Caco-2 (cell line): ENCODE data around the gene GLMN. TPM values are rescaled to one million over a fixed set of nuclear protein-coding genes. Genes with fewer than 3 reads are reported as not detected.

ENCODE experiments used
- BruUV-seq: library from RNA; stranded (reverse); fragments of 400-500 nt; replicated peaks from 2 replicates; lab custom pipeline; 2021; lab: Mats Ljungman, UMichigan
- CTCF ChIA-PET: fragments of 300-600 bp; sonication (Branson Sonifier 250); formaldehyde crosslinking; loops from one replicate; lab custom pipeline; 2022; ENCODE audit warnings: antibody characterized with exemption; lab: Charles Lee
- POLR2A ChIA-PET: fragments of 300-600 bp; sonication (Branson Sonifier 250); formaldehyde crosslinking; loops from one replicate; lab custom pipeline; 2022; ENCODE audit warnings: antibody characterized with exemption; lab: Charles Lee
- DNase-seq, 2 experiments: peaks; one replicate each; pipeline versions ENCODE4 v3.0.0 to v3.0.0-alpha.2; 2020 to 2022
- H3K27me3 ChIP-seq: replicated peaks from 2 replicates; pipeline ENCODE4 v1.6.0; 2011; ENCODE audit warnings: low read length; ENCODE audit not compliant: control insufficient read depth, insufficient read depth
- H3K36me3 ChIP-seq: 2 replicates; pipeline ENCODE4 v1.5.1; 2011; ENCODE audit warnings: low read length; ENCODE audit not compliant: control insufficient read depth, insufficient read depth
- H3K4me1 ChIP-seq: fragments of 250-450 bp; sonication (Bioruptor Pico); 2 replicates; pipeline ENCODE4 v1.5.1; 2020; ENCODE audit warnings: mild to moderate bottlenecking
- H3K4me3 ChIP-seq: 2 replicates; pipeline ENCODE4 v1.5.1; 2011; ENCODE audit warnings: low read depth, mild to moderate bottlenecking, control low read depth, low read length
- H3K9me3 ChIP-seq: fragments of 250-450 bp; sonication (Bioruptor Pico); 2 replicates; pipeline ENCODE4 v1.5.1; 2020; ENCODE audit warnings: mild to moderate bottlenecking, moderate library complexity
- H3K27ac Mint-ChIP-seq: one replicate; pipeline ENCODE4 v1.8.0; 2022; ENCODE audit warnings: mixed read lengths; ENCODE audit not compliant: unreplicated experiment
- H3K27me3 Mint-ChIP-seq: one replicate; pipeline ENCODE4 v1.8.0; 2022; ENCODE audit warnings: mixed read lengths; ENCODE audit not compliant: insufficient read depth, unreplicated experiment
- H3K36me3 Mint-ChIP-seq: one replicate; pipeline ENCODE4 v1.8.0; 2022; ENCODE audit warnings: mild to moderate bottlenecking, mixed read lengths; ENCODE audit not compliant: insufficient read depth, unreplicated experiment
- H3K4me1 Mint-ChIP-seq: one replicate; pipeline ENCODE4 v1.8.0; 2022; ENCODE audit warnings: low read depth, mixed read lengths; ENCODE audit not compliant: unreplicated experiment
- H3K4me3 Mint-ChIP-seq: one replicate; pipeline ENCODE4 v1.8.0; 2022; ENCODE audit warnings: mild to moderate bottlenecking, moderate library complexity, mixed read lengths; ENCODE audit not compliant: unreplicated experiment
- H3K9me3 Mint-ChIP-seq: one replicate; pipeline ENCODE4 v1.8.0; 2022; ENCODE audit warnings: mixed read lengths; ENCODE audit not compliant: unreplicated experiment
- CTCF ChIP-seq, 2 experiments: fragments of 200-600 bp in 1 of 2; IDR thresholded peaks; 1 replicate in 1 of 2; 2 replicates in 1 of 2; pipeline versions ENCODE4 v1.5.1 to v1.8.0; 2011 to 2022; ENCODE audit warnings: antibody characterized with exemption in 1 of 2, control low read depth in 1 of 2, inconsistent platforms in 1 of 2, low read depth in 1 of 2, low read length in 1 of 2, mild to moderate bottlenecking in 1 of 2, moderate library complexity in 1 of 2; ENCODE audit not compliant: insufficient read depth in 1 of 2, severe bottlenecking in 1 of 2, unreplicated experiment in 1 of 2
- intact Hi-C: fragments of 100-400 bp; cut with micrococcal nuclease; formaldehyde crosslinking; loops from one replicate; pipeline ENCODE4 v1.10.0; 2022; ENCODE audit not compliant: unreplicated experiment
- total RNA-seq: library from RNA; stranded (reverse); gene quantifications from 2 replicates; pipeline ENCODE4 v1.2.3, GENCODE V29; 2022

The GLMN gene
- total RNA-seq, 1 experiment from 2014 or later = 12.9 TPM

GRCh38 chr1:92276082-92276481, 22.7 kb downstream of the GLMN start:
- no peak for TF ChIP-seq CTCF (IDR thresholded peaks at IDR 0.05; ENCODE audit: insufficient read depth in 1 of 2, low read depth in 1 of 2, low read length in 1 of 2, severe bottlenecking in 1 of 2, unreplicated experiment in 1 of 2)
- H3K4me1 Mint-ChIP-seq = no peaks in the 10 kb centered on the region
- H3K27ac Mint-ChIP-seq = no peak overlapping the region
- DNase-seq = no peak
- H3K4me1 ChIP-seq = no peaks in the 10 kb centered on the region
- no peaks in the 10 kb centered on the region for H3K36me3 ChIP-seq
- ChIA-PET POLR2A (no interaction called here), CTCF (no interaction called here)
- H3K4me3 Mint-ChIP-seq = no peak overlapping the region
- no TSS peak for BruUV-seq
- no peaks in the 10 kb centered on the region for H3K9me3 Mint-ChIP-seq
- intact Hi-C loops = no loop called here
- no peaks in the 10 kb centered on the region for H3K27me3 ChIP-seq
- no peaks in the 10 kb centered on the region for H3K9me3 ChIP-seq
- H3K36me3 Mint-ChIP-seq = peaks cover 8% of the 10 kb centered on the region
- H3K27me3 Mint-ChIP-seq = no peaks in the 10 kb centered on the region
- no peak overlapping the region for H3K4me3 ChIP-seq

GRCh38 chr1:92274939-92275338, 23.8 kb downstream of the GLMN start:
- no peak overlapping the region for H3K4me3 ChIP-seq
- H3K9me3 ChIP-seq = no peaks in the 10 kb centered on the region
- Mint-ChIP-seq H3K4me3 (no peak overlapping the region), H3K9me3 (no peaks in the 10 kb centered on the region), H3K4me1 (no peaks in the 10 kb centered on the region), H3K27me3 (no peaks in the 10 kb centered on the region), H3K27ac (no peak overlapping the region), H3K36me3 (peaks cover 8% of the 10 kb centered on the region)
- no peaks in the 10 kb centered on the region for H3K27me3 ChIP-seq
- TF ChIP-seq CTCF (IDR thresholded peaks at IDR 0.05; ENCODE audit: insufficient read depth in 1 of 2, low read depth in 1 of 2, low read length in 1 of 2, severe bottlenecking in 1 of 2, unreplicated experiment in 1 of 2) = no peak
- intact Hi-C loops = no loop called here
- ChIA-PET POLR2A (no interaction called here), CTCF (no interaction called here)
- H3K36me3 ChIP-seq = no peaks in the 10 kb centered on the region
- no TSS peak for BruUV-seq
- DNase-seq = no peak
- no peaks in the 10 kb centered on the region for H3K4me1 ChIP-seq

- H3K36me3 Mint-ChIP-seq = peaks cover 8% of the 10 kb centered on the region
- no peak for DNase-seq
- no TSS peak for BruUV-seq
- TF ChIP-seq CTCF (IDR thresholded peaks at IDR 0.05; ENCODE audit: insufficient read depth in 1 of 2, low read depth in 1 of 2, low read length in 1 of 2, severe bottlenecking in 1 of 2, unreplicated experiment in 1 of 2) = no peak
- H3K9me3 ChIP-seq = no peaks in the 10 kb centered on the region
- no peaks in the 10 kb centered on the region for H3K4me1 Mint-ChIP-seq
- no peaks in the 10 kb centered on the region for H3K4me1 ChIP-seq
- no peak overlapping the region for H3K27ac Mint-ChIP-seq
- intact Hi-C loops = no loop called here
- no peak overlapping the region for H3K4me3 Mint-ChIP-seq
- ChIA-PET CTCF (no interaction called here), POLR2A (no interaction called here)
- H3K27me3 Mint-ChIP-seq = no peaks in the 10 kb centered on the region
- H3K4me3 ChIP-seq = no peak overlapping the region
- no peaks in the 10 kb centered on the region for H3K9me3 Mint-ChIP-seq
- no peaks in the 10 kb centered on the region for H3K36me3 ChIP-seq
- H3K27me3 ChIP-seq = no peaks in the 10 kb centered on the region
These were observed 25.7 kb downstream of the GLMN start for GRCh38 chr1:92273039-92273438.
